ENCODE results near the gene NLK.

DNA sequence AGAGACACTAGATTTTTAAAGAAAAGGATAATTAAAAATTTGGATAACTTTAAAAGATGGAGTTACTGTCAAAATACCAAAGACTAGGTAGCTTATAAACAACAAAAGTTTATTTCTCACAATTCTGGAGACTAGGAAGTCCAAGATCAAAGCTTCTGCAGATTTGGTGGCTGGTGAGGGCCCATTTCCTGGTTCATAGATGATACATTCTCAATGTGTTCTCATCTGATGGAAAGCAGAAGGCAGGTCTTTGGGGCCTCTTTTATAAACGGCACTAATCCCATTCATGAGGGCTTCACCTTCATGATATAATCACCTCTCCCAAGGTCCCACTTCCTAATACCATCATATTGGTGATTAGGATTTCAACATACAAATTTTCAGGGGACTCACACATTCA, 33.7 kb downstream of the NLK start:
- TF ChIP-seq, protein P1, sequence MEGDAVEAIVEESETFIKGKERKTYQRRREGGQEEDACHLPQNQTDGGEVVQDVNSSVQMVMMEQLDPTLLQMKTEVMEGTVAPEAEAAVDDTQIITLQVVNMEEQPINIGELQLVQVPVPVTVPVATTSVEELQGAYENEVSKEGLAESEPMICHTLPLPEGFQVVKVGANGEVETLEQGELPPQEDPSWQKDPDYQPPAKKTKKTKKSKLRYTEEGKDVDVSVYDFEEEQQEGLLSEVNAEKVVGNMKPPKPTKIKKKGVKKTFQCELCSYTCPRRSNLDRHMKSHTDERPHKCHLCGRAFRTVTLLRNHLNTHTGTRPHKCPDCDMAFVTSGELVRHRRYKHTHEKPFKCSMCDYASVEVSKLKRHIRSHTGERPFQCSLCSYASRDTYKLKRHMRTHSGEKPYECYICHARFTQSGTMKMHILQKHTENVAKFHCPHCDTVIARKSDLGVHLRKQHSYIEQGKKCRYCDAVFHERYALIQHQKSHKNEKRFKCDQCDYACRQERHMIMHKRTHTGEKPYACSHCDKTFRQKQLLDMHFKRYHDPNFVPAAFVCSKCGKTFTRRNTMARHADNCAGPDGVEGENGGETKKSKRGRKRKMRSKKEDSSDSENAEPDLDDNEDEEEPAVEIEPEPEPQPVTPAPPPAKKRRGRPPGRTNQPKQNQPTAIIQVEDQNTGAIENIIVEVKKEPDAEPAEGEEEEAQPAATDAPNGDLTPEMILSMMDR (IDR thresholded peaks at IDR 0.05): no peak
- TF ChIP-seq POLR2A (IDR thresholded peaks at IDR 0.05) (no peak), POLR2AphosphoS5 (IDR thresholded peaks at IDR 0.05) (no peak)
